Measurements from ENCODE around the gene CCDC136.

The CCDC136 gene

DNA sequence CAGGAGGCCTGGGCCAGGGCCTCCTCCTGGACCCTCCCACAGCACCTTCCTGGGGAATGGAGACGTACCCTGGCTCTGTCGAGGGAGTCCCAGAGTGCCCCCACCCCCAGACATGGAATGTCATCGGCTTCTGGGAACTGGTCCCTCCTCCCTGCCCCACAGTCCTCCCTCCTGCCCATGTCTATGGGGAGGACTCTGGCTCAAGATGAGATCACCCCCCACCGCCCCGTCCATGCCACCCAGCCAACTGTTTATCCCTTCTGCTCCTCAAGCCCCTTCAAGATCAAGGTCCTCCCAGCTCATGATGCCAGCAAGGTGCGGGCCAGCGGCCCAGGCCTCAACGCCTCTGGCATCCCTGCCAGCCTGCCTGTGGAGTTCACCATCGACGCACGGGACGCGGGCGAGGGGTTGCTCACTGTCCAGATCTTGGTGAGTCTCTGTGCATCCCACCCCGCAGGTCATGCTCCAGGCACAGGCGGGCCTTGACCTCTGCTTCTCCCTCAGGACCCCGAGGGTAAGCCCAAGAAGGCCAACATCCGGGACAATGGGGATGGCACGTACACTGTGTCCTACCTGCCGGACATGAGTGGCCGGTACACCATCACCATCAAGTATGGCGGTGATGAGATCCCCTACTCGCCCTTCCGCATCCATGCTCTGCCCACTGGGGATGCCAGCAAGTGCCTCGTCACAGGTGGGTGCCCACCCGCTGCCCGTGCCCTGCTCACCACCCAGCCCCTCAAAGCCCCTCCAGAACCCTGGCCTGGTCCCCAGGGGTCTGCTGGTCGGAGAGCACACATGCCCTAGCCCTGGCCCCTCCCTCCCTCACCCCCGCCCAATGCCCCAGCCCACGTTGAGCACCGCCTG lies 56.8 kb downstream of the CCDC136 start:
- TF ChIP-seq CREB1 (IDR thresholded peaks at IDR 0.05; ENCODE audit: low read depth) = no peak
- TF ChIP-seq CEBPB (IDR thresholded peaks at IDR 0.05) = no peak
- no peak for TF ChIP-seq TEAD4 (IDR thresholded peaks at IDR 0.05)
- no peak for TF ChIP-seq ZBTB7A (IDR thresholded peaks at IDR 0.05; ENCODE audit: low read depth)
- TF ChIP-seq, protein P1, sequence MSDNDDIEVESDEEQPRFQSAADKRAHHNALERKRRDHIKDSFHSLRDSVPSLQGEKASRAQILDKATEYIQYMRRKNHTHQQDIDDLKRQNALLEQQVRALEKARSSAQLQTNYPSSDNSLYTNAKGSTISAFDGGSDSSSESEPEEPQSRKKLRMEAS (IDR thresholded peaks at IDR 0.05) = no peak
- TF ChIP-seq, protein P2, sequence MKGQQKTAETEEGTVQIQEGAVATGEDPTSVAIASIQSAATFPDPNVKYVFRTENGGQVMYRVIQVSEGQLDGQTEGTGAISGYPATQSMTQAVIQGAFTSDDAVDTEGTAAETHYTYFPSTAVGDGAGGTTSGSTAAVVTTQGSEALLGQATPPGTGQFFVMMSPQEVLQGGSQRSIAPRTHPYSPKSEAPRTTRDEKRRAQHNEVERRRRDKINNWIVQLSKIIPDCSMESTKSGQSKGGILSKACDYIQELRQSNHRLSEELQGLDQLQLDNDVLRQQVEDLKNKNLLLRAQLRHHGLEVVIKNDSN (IDR thresholded peaks at IDR 0.05) = no peak
- no peak for TF ChIP-seq EP300 (IDR thresholded peaks at IDR 0.05; ENCODE audit: borderline replicate concordance)
- TF ChIP-seq TCF12 (IDR thresholded peaks at IDR 0.05; ENCODE audit: low read depth) = no peak
- TF ChIP-seq YY1 (IDR thresholded peaks at IDR 0.05; ENCODE audit: low read depth) = no peak
- TF ChIP-seq NFIC (IDR thresholded peaks at IDR 0.05) = no peak

DNA sequence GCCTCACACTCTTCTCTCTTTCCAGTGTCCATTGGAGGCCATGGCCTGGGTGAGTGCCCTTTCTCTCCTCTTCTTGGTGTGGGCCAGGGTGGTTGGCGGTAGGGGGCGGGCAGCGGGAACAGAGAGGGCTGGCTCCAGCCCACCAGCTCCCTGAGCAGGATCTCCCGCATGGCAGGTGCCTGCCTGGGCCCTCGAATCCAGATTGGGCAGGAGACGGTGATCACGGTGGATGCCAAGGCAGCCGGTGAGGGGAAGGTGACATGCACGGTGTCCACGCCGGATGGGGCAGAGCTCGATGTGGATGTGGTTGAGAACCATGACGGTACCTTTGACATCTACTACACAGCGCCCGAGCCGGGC lies 57.4 kb downstream of the CCDC136 start:
- TF ChIP-seq RAD21 (IDR thresholded peaks at IDR 0.05; ENCODE audit: low read depth) = no peak
- no peak for TF ChIP-seq TCF12 (IDR thresholded peaks at IDR 0.05; ENCODE audit: low read depth)
- TF ChIP-seq EP300 (IDR thresholded peaks at IDR 0.05; ENCODE audit: borderline replicate concordance) = no peak
- TF ChIP-seq CREB1 (IDR thresholded peaks at IDR 0.05; ENCODE audit: low read depth) = no peak
- no peak for TF ChIP-seq ZBTB7A (IDR thresholded peaks at IDR 0.05; ENCODE audit: low read depth)
- TF ChIP-seq NFIC (IDR thresholded peaks at IDR 0.05) = no peak
- TF ChIP-seq TAF1 (IDR thresholded peaks at IDR 0.05; ENCODE audit: low read depth) = no peak
- TF ChIP-seq, protein P2 (IDR thresholded peaks at IDR 0.05) = no peak
- TF ChIP-seq CEBPB (IDR thresholded peaks at IDR 0.05) = no peak
- TF ChIP-seq TEAD4 (IDR thresholded peaks at IDR 0.05) = no peak
- TF ChIP-seq FOXM1 (IDR thresholded peaks at IDR 0.05; ENCODE audit: borderline replicate concordance, low read depth) = no peak
- TF ChIP-seq, protein P3, sequence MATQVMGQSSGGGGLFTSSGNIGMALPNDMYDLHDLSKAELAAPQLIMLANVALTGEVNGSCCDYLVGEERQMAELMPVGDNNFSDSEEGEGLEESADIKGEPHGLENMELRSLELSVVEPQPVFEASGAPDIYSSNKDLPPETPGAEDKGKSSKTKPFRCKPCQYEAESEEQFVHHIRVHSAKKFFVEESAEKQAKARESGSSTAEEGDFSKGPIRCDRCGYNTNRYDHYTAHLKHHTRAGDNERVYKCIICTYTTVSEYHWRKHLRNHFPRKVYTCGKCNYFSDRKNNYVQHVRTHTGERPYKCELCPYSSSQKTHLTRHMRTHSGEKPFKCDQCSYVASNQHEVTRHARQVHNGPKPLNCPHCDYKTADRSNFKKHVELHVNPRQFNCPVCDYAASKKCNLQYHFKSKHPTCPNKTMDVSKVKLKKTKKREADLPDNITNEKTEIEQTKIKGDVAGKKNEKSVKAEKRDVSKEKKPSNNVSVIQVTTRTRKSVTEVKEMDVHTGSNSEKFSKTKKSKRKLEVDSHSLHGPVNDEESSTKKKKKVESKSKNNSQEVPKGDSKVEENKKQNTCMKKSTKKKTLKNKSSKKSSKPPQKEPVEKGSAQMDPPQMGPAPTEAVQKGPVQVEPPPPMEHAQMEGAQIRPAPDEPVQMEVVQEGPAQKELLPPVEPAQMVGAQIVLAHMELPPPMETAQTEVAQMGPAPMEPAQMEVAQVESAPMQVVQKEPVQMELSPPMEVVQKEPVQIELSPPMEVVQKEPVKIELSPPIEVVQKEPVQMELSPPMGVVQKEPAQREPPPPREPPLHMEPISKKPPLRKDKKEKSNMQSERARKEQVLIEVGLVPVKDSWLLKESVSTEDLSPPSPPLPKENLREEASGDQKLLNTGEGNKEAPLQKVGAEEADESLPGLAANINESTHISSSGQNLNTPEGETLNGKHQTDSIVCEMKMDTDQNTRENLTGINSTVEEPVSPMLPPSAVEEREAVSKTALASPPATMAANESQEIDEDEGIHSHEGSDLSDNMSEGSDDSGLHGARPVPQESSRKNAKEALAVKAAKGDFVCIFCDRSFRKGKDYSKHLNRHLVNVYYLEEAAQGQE (IDR thresholded peaks at IDR 0.05; ENCODE audit: low read depth) = no peak
- TF ChIP-seq YY1 (IDR thresholded peaks at IDR 0.05; ENCODE audit: low read depth) = no peak
- TF ChIP-seq, protein P1 (IDR thresholded peaks at IDR 0.05) = no peak
- no peak for TF ChIP-seq EGR1 (IDR thresholded peaks at IDR 0.05)

DNA sequence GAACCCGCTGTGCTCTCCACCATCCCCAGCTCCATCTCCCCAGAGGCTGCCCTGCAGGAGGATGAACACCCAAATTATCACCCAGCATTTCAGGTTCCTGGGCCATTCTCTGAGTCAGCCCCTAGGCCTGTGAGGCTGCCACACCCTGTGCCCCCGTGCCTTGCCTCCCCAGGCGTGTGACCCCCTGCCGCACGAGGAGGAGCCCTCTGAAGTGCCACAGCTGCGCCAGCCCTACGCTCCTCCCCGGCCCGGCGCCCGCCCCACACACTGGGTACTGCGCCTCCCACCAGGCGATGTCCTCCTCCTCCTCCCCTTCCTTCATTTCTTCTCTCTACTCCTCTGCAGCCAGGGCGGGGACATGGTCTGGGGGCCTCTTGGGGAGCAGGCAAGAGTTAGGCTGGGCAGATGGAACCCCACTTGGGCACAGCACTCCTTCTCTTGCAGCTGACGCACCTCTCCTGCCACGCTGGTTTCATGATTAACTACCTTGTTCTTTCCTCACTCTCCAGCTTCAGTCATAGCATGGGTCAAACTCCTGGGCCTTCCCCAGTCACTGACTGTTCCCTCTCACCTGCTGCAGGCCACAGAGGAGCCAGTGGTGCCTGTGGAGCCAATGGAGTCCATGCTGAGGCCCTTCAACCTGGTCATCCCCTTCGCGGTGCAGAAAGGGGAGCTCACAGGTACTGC lies 58.2 kb downstream of the CCDC136 start:
- TF ChIP-seq TAF1 (IDR thresholded peaks at IDR 0.05; ENCODE audit: low read depth) (no peak), CEBPB (IDR thresholded peaks at IDR 0.05) (no peak), EP300 (IDR thresholded peaks at IDR 0.05; ENCODE audit: borderline replicate concordance) (no peak), FOXM1 (IDR thresholded peaks at IDR 0.05; ENCODE audit: borderline replicate concordance, low read depth) (no peak), RAD21 (IDR thresholded peaks at IDR 0.05; ENCODE audit: low read depth) (no peak), CREB1 (IDR thresholded peaks at IDR 0.05; ENCODE audit: low read depth) (no peak), TEAD4 (IDR thresholded peaks at IDR 0.05) (no peak)
- TF ChIP-seq, protein P2 (IDR thresholded peaks at IDR 0.05) = no peak

DNA sequence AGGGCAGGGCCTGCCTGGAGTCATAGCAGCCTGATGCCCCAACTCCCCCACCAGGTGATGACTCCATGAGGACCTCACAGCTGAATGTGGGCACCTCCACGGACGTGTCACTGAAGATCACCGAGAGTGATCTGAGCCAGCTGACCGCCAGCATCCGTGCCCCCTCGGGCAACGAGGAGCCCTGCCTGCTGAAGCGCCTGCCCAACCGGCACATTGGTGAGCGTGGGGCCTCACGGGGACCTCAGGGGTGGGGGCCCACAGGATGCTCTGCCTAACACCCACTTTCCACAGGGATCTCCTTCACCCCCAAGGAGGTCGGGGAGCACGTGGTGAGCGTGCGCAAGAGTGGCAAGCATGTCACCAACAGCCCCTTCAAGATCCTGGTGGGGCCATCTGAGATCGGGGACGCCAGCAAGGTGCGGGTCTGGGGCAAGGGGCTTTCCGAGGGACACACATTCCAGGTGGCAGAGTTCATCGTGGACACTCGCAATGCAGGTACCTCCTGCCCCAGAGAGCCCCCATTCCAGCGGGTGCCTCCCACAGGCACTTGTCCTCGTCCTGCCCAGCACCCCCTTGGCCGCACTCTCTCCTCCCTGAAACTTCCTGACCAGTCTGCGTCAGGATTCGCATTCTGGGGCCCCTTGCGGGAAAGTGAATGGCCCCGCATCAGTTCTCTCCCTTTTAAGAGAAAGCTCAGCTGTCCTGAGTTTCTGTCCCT lies 60.9 kb downstream of the CCDC136 start:
- no peak for TF ChIP-seq EGR1 (IDR thresholded peaks at IDR 0.05)
- no peak for TF ChIP-seq RAD21 (IDR thresholded peaks at IDR 0.05; ENCODE audit: low read depth)
- TF ChIP-seq CREB1 (IDR thresholded peaks at IDR 0.05; ENCODE audit: low read depth) = no peak
- TF ChIP-seq CEBPB (IDR thresholded peaks at IDR 0.05) = no peak
- TF ChIP-seq, protein P2 (IDR thresholded peaks at IDR 0.05) = no peak
- TF ChIP-seq TEAD4 (IDR thresholded peaks at IDR 0.05) = no peak
- TF ChIP-seq TCF12 (IDR thresholded peaks at IDR 0.05; ENCODE audit: low read depth) = no peak
- TF ChIP-seq, protein P1 (IDR thresholded peaks at IDR 0.05) = no peak
- no peak for TF ChIP-seq YY1 (IDR thresholded peaks at IDR 0.05; ENCODE audit: low read depth)
- no peak for TF ChIP-seq TAF1 (IDR thresholded peaks at IDR 0.05; ENCODE audit: low read depth)
- TF ChIP-seq, protein P3 (IDR thresholded peaks at IDR 0.05; ENCODE audit: low read depth) = no peak
- TF ChIP-seq FOXM1 (IDR thresholded peaks at IDR 0.05; ENCODE audit: borderline replicate concordance, low read depth) = no peak
